ENCODE measurements around the gene P2RY8.

DNA sequence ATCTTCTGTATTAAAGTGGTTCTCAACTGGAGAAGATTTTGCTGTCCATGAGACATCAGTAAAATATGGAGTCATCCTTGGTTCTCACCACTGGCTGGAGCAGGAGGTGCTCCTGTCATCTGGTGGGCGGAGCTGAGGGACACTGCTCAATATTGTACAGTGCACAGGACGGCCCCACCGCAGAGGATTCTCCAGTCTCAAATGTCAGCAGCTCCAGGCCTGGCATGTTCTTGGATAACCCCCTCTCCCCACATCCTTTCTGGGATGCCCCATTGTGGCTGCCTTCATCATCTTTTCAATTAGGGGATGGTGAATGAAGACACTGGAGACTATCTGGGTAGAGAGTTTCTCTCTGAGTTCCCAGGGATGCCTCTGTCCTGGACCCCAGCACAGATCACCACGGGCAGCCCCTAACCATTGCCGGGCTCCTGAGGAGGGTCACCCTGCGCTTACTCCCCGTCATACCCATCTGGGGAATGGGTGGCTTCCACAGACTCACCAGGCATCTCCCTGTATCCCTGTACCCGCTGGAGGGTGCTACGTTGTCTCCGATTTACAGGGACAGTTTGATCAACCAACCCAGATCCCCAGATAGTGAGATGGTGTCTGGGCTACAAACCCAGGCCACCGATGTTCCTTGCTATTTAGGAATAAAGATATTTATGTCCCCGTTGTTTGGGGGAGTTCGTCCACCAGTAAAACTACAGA lies 21.9 kb upstream of the P2RY8 start:
- TF ChIP-seq CTCF (tag by site-specific recombination; IDR thresholded peaks at IDR 0.05) (no peak), KLF9 (tag by site-specific recombination; IDR thresholded peaks at IDR 0.05; ENCODE audit: low read depth) (no peak), ZSCAN16 (tag by site-specific recombination; IDR thresholded peaks at IDR 0.05) (no peak)

All from HEK293 (cell line).